Measurements from ENCODE around the gene C11orf86. TPM values are rescaled to one million over a fixed set of nuclear protein-coding genes. Genes with fewer than 3 reads are reported as not detected.

The C11orf86 gene
- polyA plus RNA-seq, result not detected

DNA sequence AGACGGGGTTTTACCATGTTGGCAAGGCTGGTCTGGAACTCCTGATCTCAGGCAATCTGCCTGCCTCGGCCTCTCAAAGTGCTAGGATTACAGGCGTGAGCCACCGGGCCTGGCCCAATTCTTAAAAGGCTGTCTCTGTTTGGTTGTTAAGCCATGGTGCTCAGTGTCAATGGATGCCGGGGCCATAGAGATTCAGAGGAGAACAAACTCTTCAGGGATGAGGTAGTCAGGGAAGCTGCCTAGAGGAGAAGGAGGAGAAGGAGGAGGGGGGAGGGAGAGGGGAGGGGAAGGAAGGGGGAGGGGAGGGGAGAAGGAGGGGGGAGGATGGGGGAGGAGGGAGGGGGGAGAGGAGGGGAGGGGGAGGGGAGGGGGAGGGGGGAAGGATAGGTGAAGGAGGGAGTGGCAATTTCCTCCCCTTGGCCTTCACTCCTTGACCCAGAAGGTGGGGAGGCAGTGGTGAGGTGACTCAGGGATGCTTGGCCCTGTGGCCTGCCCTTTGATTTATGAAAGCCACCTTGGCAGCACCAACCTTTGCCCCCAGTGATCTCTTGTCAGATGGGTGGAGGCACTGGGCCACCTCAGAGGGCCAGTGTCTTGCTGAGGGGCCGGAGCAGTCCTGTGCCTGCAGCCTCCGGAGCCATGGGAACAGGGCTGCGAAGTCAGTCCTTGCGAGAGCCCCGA lies at the start of gene C11orf86:
C11orf86 (plus strand) TSS at position 581 of the 681 bp plus-strand sequence; CDS start at position 640, 59 bp downstream.
- peak within 1 kb of the TSS in 1 of 4 donors; percentile 51 for H3K4me3 Mint-ChIP-seq
- H3K27me3 Mint-ChIP-seq, result peaks cover 10% of the 10 kb centered on the region
- H3K9me3 Mint-ChIP-seq, result peaks cover 3 to 6% (median 4%) of the 10 kb centered on the region in 3 donors
- no peaks in the 10 kb centered on the region for H3K4me1 Mint-ChIP-seq
- peaks cover 2% of the 10 kb centered on the region for H3K36me3 Mint-ChIP-seq
- H3K27ac Mint-ChIP-seq, result no peak within 1 kb of the TSS

GRCh38 chr11:66929753-66930152 lies 45.4 kb upstream of the C11orf86 start:
- peaks cover 11% of the 10 kb centered on the region for H3K27me3 Mint-ChIP-seq

DNA sequence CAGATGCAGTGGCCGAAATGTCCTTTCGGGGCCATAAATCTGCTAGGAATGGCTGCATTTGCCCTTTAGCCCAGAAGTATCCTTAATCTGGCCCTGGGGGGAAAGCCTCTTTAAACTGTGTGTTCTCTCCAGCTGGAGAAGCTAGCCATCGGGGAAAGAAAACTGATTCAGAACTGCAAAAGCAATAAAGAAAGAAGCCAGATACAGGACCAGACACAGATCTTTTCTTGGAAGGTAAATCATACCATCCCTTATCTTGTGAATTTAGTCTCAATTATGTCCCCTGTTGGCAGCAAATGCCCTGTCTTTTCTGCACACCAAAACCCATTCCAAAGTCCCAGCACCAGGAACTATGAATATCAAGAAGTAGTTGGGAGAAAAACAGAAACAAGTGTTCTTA lies 42.6 kb upstream of the C11orf86 start:
- Mint-ChIP-seq H3K27me3 (peaks cover 11% of the 10 kb centered on the region), H3K9me3 (peaks cover 0 to 3% (median 0%) of the 10 kb centered on the region in 3 donors), H3K27ac (no peak overlapping the region), H3K4me3 (no peak overlapping the region), H3K36me3 (no peaks in the 10 kb centered on the region), H3K4me1 (peaks cover 0 to 1% (median 0%) of the 10 kb centered on the region in 3 donors)

More at GRCh38 chr11:66929753-66930152, 45.4 kb upstream of the C11orf86 start:
- Mint-ChIP-seq H3K4me3 (no peak overlapping the region), H3K27ac (no peak overlapping the region), H3K36me3 (no peaks in the 10 kb centered on the region), H3K9me3 (peaks cover 0 to 2% (median 0%) of the 10 kb centered on the region in 3 donors), H3K4me1 (peaks cover 0 to 1% (median 0%) of the 10 kb centered on the region in 3 donors)

- Mint-ChIP-seq H3K4me3 (no peak overlapping the region), H3K9me3 (peaks cover 0 to 3% (median 0%) of the 10 kb centered on the region in 3 donors), H3K4me1 (peaks cover 0 to 1% (median 0%) of the 10 kb centered on the region in 3 donors)
These were observed 41.6 kb upstream of the C11orf86 start for GRCh38 chr11:66933531-66933930.

GRCh38 chr11:66934950-66935779 lies 39.9 kb upstream of the C11orf86 start:
- Mint-ChIP-seq H3K27me3 (peaks cover 10% of the 10 kb centered on the region), H3K4me3 (no peak overlapping the region), H3K36me3 (peaks cover 2% of the 10 kb centered on the region), H3K27ac (no peak overlapping the region), H3K4me1 (peaks cover 0 to 1% (median 0%) of the 10 kb centered on the region in 3 donors), H3K9me3 (peaks cover 0 to 3% (median 0%) of the 10 kb centered on the region in 3 donors)

More at GRCh38 chr11:66933531-66933930, 41.6 kb upstream of the C11orf86 start:
- Mint-ChIP-seq H3K27ac (no peak overlapping the region), H3K36me3 (no peaks in the 10 kb centered on the region), H3K27me3 (peaks cover 11% of the 10 kb centered on the region)

DNA sequence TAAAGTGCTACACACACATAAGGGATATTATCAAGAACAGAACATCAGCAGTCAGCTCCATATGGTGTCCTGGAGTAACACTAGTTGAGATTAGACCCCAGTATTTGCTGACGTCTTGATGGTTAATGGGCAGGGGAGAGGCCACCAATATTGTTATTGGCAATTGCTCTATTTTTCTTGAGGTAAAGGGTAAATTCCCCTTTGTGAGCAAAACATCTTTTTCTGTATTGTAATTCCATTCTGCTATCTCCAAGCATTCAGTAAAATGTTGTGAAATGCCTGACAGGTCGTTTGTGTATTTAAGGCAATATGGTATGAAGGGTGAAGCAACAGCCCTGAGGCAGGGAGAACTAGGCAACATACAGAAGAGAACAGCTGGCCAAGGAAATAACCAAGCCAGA lies 38.8 kb upstream of the C11orf86 start:
- peaks cover 8% of the 10 kb centered on the region for H3K27me3 Mint-ChIP-seq
- H3K9me3 Mint-ChIP-seq, result peaks cover 0 to 3% (median 0%) of the 10 kb centered on the region in 3 donors
- peaks cover 2% of the 10 kb centered on the region for H3K36me3 Mint-ChIP-seq
- H3K4me1 Mint-ChIP-seq, result peaks cover 0 to 1% (median 0%) of the 10 kb centered on the region in 3 donors
- H3K4me3 Mint-ChIP-seq, result no peak overlapping the region
- no peak overlapping the region for H3K27ac Mint-ChIP-seq

DNA sequence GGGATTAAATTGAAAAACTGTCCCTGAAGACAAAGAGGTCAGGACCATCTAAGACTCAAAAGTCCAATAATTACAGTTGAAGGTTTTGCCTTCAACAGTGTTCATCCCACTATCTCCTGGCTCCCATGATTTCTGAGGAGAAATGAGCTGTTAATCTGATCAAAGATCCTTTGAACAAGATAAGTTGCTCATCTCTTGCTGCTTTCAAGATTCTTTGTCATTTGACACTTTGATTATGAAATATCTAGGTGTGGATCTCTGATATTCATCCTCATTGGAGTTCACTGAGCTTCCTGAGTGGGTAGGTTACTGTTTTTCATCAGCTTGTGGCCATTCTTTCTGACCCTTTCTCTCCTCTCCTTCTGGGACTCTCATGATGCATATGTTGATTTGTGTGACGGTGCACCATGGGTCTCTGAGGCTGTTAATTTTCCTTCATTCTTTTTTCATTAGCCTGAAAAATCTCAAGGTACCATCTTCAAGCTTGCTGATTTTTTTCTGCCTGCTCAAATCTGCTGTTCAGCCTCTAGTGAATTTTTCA lies 37.8 kb upstream of the C11orf86 start:
- Mint-ChIP-seq H3K4me3 (no peak overlapping the region), H3K36me3 (peaks cover 2% of the 10 kb centered on the region)

GRCh38 chr11:66938582-66939135 lies 36.4 kb upstream of the C11orf86 start:
- H3K27ac Mint-ChIP-seq, result no peak overlapping the region
- H3K36me3 Mint-ChIP-seq, result peaks cover 2% of the 10 kb centered on the region
- H3K4me1 Mint-ChIP-seq, result no peaks in the 10 kb centered on the region
- peaks cover 5% of the 10 kb centered on the region for H3K27me3 Mint-ChIP-seq
- peaks cover 0 to 3% (median 0%) of the 10 kb centered on the region in 3 donors for H3K9me3 Mint-ChIP-seq
- H3K4me3 Mint-ChIP-seq, result no peak overlapping the region

More for the DNA sequence above, 37.8 kb upstream of the C11orf86 start:
- Mint-ChIP-seq H3K27ac (no peak overlapping the region), H3K9me3 (peaks cover 0 to 3% (median 0%) of the 10 kb centered on the region in 3 donors), H3K4me1 (no peaks in the 10 kb centered on the region), H3K27me3 (peaks cover 8% of the 10 kb centered on the region)

DNA sequence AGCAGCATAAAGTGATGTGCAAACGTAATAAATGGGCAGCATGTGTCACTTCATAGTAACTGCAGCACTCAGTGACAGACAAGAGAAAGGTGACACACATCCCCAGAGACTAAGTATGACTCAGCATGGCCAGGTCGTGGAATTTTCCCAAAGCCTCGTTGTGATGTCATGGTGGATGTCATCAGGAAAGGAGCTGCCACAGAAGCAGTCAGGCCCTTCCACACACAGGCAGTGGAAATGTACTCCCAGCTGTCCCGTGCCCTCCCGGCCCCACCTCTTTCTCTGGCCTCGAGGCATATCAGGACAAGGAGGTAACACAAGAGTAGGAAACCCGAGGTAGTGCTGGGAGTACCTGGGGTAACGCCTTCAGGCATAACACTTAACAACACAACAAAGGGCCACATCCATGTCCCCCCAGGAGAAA lies 25.0 kb upstream of the C11orf86 start:
- Mint-ChIP-seq H3K4me1 (peaks cover 0 to 2% (median 0%) of the 10 kb centered on the region in 3 donors), H3K9me3 (no peaks in the 10 kb centered on the region), H3K27me3 (no peaks in the 10 kb centered on the region), H3K27ac (no peak overlapping the region), H3K36me3 (no peaks in the 10 kb centered on the region), H3K4me3 (no peak overlapping the region)

DNA sequence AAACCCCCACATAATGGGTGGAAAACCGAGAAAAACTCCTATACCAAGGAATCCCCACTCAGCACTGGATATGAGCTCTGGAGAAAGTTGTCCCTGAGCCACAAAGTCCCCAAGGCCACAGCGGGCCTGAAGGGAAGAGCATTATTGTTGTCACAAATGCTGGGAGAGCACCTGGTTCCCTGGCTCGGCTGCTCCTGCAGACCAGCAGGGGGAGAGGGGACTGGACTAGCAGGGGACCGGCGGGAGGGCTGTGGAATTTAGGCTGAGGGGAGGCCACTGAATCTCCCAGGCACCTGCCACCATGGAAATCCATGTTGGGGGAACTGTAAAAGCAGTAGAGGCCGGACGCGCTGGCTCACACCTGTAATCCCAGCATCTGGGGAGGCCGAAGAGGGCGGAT lies 24.0 kb upstream of the C11orf86 start:
- Mint-ChIP-seq H3K4me3 (no peak overlapping the region), H3K27me3 (no peaks in the 10 kb centered on the region), H3K4me1 (peaks cover 0 to 3% (median 0%) of the 10 kb centered on the region in 3 donors), H3K27ac (no peak overlapping the region), H3K9me3 (no peaks in the 10 kb centered on the region), H3K36me3 (no peaks in the 10 kb centered on the region)

DNA sequence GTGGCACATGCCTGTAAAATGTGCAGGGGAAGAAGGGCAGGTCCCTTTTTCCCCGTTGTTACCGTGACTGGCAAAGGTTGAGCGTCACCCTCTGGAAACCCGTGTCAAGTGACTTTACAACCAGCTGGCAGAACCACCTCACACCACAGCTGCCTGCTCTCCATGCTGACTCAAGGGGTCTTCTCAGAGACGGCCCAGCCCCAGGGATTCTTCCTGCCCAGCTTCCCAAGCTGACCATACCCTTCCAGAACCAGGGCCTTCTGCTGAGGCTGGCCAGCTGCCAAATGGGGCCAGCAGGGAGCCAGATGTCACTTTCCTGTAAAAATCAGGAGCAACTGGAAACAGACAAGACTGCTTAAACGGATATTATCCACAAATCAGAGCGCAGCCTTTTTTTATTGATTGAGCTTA lies 23.2 kb upstream of the C11orf86 start:
- H3K4me1 Mint-ChIP-seq, result peaks cover 0 to 8% (median 3%) of the 10 kb centered on the region in 3 donors
- no peak overlapping the region for H3K27ac Mint-ChIP-seq
- no peaks in the 10 kb centered on the region for H3K9me3 Mint-ChIP-seq
- H3K27me3 Mint-ChIP-seq, result no peaks in the 10 kb centered on the region
- H3K4me3 Mint-ChIP-seq, result no peak overlapping the region
- no peaks in the 10 kb centered on the region for H3K36me3 Mint-ChIP-seq

DNA sequence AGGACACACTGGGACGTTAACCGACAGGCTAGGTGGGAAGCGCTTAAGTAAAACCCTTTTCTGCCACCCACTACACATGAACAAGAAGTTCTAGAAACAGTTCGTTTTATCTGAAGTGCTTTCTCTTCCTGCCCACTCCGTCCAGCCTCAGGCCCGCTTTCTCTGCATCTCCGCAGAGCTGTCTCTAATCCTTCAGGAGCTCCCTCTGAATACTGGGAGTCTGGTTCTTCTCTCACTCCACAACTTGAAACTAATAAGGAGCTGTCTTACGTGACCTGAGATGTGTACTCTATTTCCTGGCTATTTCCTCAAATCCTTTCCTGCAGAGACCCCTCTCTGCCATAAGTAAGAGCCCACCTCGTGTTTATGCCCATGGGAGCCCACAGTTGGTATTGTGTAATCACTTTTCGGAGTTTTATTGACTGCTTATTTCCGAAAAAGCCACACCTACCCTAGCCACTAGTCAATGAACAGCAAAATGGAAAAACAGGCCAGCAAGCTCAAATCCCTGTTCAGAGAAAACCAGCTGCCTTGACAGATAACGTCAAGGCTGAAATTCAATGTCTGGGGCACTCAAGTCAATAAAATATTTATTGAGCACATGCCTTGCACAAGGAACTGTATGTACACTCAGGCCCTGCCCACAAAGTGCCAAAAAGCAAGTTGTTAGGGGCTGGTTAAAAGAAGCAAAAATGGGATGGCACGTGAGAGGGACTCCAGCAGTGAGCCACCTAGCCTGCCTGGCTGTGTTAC lies 21.8 kb upstream of the C11orf86 start:
- Mint-ChIP-seq H3K4me3 (no peak overlapping the region), H3K36me3 (no peaks in the 10 kb centered on the region), H3K27me3 (no peaks in the 10 kb centered on the region), H3K4me1 (peaks cover 3 to 11% (median 7%) of the 10 kb centered on the region in 3 donors), H3K9me3 (no peaks in the 10 kb centered on the region), H3K27ac (no peak overlapping the region)

GRCh38 chr11:66956689-66957290 lies 18.3 kb upstream of the C11orf86 start:
- no peaks in the 10 kb centered on the region for H3K27me3 Mint-ChIP-seq
- H3K27ac Mint-ChIP-seq, result no peak overlapping the region
- H3K4me1 Mint-ChIP-seq, result peaks cover 8 to 20% (median 14%) of the 10 kb centered on the region in 3 donors
- no peaks in the 10 kb centered on the region for H3K36me3 Mint-ChIP-seq
- H3K4me3 Mint-ChIP-seq, result peak overlapping the region in 3 of 4 donors; percentile 44 to 75 (median 56)
- peaks cover 0 to 1% (median 0%) of the 10 kb centered on the region in 3 donors for H3K9me3 Mint-ChIP-seq

DNA sequence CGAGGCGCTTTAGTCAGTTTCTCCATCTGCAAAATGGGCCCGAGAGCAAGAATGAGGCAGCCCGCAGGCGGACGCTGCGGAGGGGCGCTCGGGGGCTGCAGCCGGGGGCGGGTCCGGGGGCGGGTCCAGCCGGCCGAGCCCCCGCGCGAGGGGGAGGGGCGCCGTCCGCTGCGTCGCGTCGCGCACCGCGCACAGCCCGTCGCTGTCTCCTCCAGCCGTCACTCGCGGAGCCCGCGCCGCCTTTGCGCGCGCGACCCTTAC lies 17.2 kb upstream of the C11orf86 start:
- H3K27me3 Mint-ChIP-seq, result no peaks in the 10 kb centered on the region
- peaks cover 10 to 20% (median 14%) of the 10 kb centered on the region in 3 donors for H3K4me1 Mint-ChIP-seq

More for the DNA sequence above, 17.2 kb upstream of the C11orf86 start:
- H3K9me3 Mint-ChIP-seq, result peaks cover 0 to 1% (median 0%) of the 10 kb centered on the region in 3 donors
- peak overlapping the region; percentile 83 to 96 (median 88) for H3K4me3 Mint-ChIP-seq
- H3K27ac Mint-ChIP-seq, result peak overlapping the region in 1 of 3 donors; percentile 64
- no peaks in the 10 kb centered on the region for H3K36me3 Mint-ChIP-seq

Measured in IgD-negative memory B cell (primary cell).